ENCODE data around the gene ZBTB12.

GRCh38 chr6:31874836-31875572 lies 26.9 kb downstream of the ZBTB12 start:
- TF ChIP-seq USF2 (IDR thresholded peaks at IDR 0.05; ENCODE audit: low read depth, low read length): no peak
- no peak for TF ChIP-seq CTCF (conservative IDR thresholded peaks at IDR 0.05; ENCODE audit: low read depth, low read length)
- no peak for TF ChIP-seq POLR2A (IDR thresholded peaks at IDR 0.05; ENCODE audit: low read depth, low read length)
- no peak for TF ChIP-seq SMC3 (IDR thresholded peaks at IDR 0.05; ENCODE audit: low read depth, low read length)

All from IMR-90 (cell line).